Small intestine (tissue), 7 donors: ENCODE data around the gene PHOX2A. TPM values are rescaled to one million over a fixed set of nuclear protein-coding genes. Genes with fewer than 3 reads are reported as not detected.
A peak's percentile ranks its signal among the peaks of the same experiment; 100 is the strongest.

ENCODE experiments used
- DNase-seq, 2 donors: peaks; one replicate each; pipeline versions ENCODE4 v3.0.0 to v3.0.0-alpha.2; 2013
- FAIRE-seq: peaks from 2 replicates; lab custom pipeline; 2012; peaks lifted over from hg19 to GRCh38; lab: Jason Lieb, UNC
- H3K27ac ChIP-seq, 3 donors: one replicate each; pipeline ENCODE4 v1.5.1; 2013; ENCODE audit warnings: low read length in 2 of 3, mild to moderate bottlenecking in 2 of 3, control low read depth in 1 of 3, inconsistent platforms in 1 of 3, low read depth in 1 of 3, moderate library complexity in 1 of 3
- H3K27me3 ChIP-seq, 3 donors: one replicate each; pipeline ENCODE4 v1.6.1; 2013; ENCODE audit warnings: low read length in 3 of 3, inconsistent platforms in 1 of 3; ENCODE audit not compliant: control insufficient read depth in 3 of 3, insufficient read depth in 3 of 3
- H3K36me3 ChIP-seq, 3 donors: one replicate each; pipeline ENCODE4 v1.6.1; 2013; ENCODE audit warnings: low read length in 3 of 3, inconsistent platforms in 1 of 3, low read depth in 1 of 3, mild to moderate bottlenecking in 1 of 3, moderate library complexity in 1 of 3; ENCODE audit not compliant: control insufficient read depth in 3 of 3, insufficient read depth in 2 of 3
- H3K4me1 ChIP-seq, 3 donors: one replicate each; pipeline ENCODE4 v1.6.1; 2013; ENCODE audit warnings: low read length in 2 of 3, inconsistent platforms in 1 of 3, low read depth in 1 of 3, mild to moderate bottlenecking in 1 of 3, moderate library complexity in 1 of 3; ENCODE audit not compliant: control insufficient read depth in 3 of 3, insufficient read depth in 2 of 3
- H3K4me3 ChIP-seq, 3 donors: one replicate each; pipeline ENCODE4 v1.5.1; 2013; ENCODE audit warnings: low read length in 3 of 3, control low read depth in 1 of 3, inconsistent platforms in 1 of 3, low read depth in 1 of 3, mild to moderate bottlenecking in 1 of 3, moderate library complexity in 1 of 3
- H3K9me3 ChIP-seq, 2 donors: one replicate each; pipeline ENCODE4 v1.6.1; 2013; ENCODE audit warnings: low read depth in 1 of 2, low read length in 1 of 2; ENCODE audit not compliant: control insufficient read depth in 2 of 2, insufficient read depth in 1 of 2
- WGBS, 3 donors: extraction: QIAGEN DNeasy Blood & Tissue Kit; methylation state at CpG; one replicate each; pipeline ENCODE4 v1.1.7; 2013; 5-methylcytosine and 5-hydroxymethylcytosine counted together
- polyA plus RNA-seq, 4 donors: library from polyadenylated mRNA; stranded (reverse) in 3 of 4; unstranded in 1 of 4; fragments of 200-250 nt in 3 of 4; fragments of 120-200 nt in 1 of 4; gene quantifications; one replicate each; pipeline versions ENCODE4 v1.2.1 to v1.2.3, GENCODE V29; 2013
- donor health status: healthy with polysubstance abuse.
- donor health status: control.
- donor health status: control.
- donor health status: Bipolar disorder and iron deficiency.
- donor health status: healthy.

Gene PHOX2A
- polyA plus RNA-seq, 4 donors = 0.86 to 3.3 TPM; not detected in 2

- WGBS, 3 donors = 0 to 1% (median 0%) methylated on average over 52 to 84 of the region's 84 CpGs
- DNase-seq = peak; percentile 73 to 87
- FAIRE-seq = no peak
- H3K9me3 ChIP-seq = no peaks in the 10 kb centered on the region
- peak overlapping the region; percentile 95 to 99 (median 97) for H3K27ac ChIP-seq
- peaks cover 2 to 21% (median 8%) of the 10 kb centered on the region in 3 donors for H3K4me1 ChIP-seq
- peaks cover 2 to 25% (median 6%) of the 10 kb centered on the region in 3 donors for H3K36me3 ChIP-seq
- peak overlapping the region; percentile 91 to 94 (median 92) for H3K4me3 ChIP-seq
- H3K27me3 ChIP-seq = no peaks in the 10 kb centered on the region
These were observed 20.1 kb downstream of the PHOX2A start for GRCh38 chr11:72223615-72224563.

- Histone ChIP-seq H3K9me3 (no peaks in the 10 kb centered on the region), H3K4me1 (peaks cover 2 to 21% (median 8%) of the 10 kb centered on the region in 3 donors), H3K27ac (peak overlapping the region; percentile 95 to 99 (median 97)), H3K36me3 (peaks cover 0 to 16% (median 6%) of the 10 kb centered on the region in 3 donors), H3K4me3 (peak overlapping the region; percentile 91 to 94 (median 92)), H3K27me3 (no peaks in the 10 kb centered on the region)
- FAIRE-seq = no peak
- DNase-seq = peak; percentile 95 to 97
- whole genome bisulfite sequencing, 3 donors = 0 to 1% (median 1%) methylated on average over 44 to 47 of the region's 47 CpGs
These were observed 20.9 kb downstream of the PHOX2A start for GRCh38 chr11:72222907-72223614.

- peak overlapping the region; percentile 91 to 94 (median 92) for H3K4me3 ChIP-seq
- H3K27me3 ChIP-seq = no peaks in the 10 kb centered on the region
- H3K9me3 ChIP-seq = no peaks in the 10 kb centered on the region
- no peak for FAIRE-seq
- H3K36me3 ChIP-seq = peaks cover 0 to 9% (median 4%) of the 10 kb centered on the region in 3 donors
- DNase-seq = peak in 1 of 2 donors; percentile 46
- WGBS, 3 donors = 62 to 67% (median 66%) methylated on average over 6 of the region's 6 CpGs
- peaks cover 2 to 21% (median 8%) of the 10 kb centered on the region in 3 donors for H3K4me1 ChIP-seq
- peak overlapping the region; percentile 36 to 99 (median 95) for H3K27ac ChIP-seq
These were observed 21.7 kb downstream of the PHOX2A start for GRCh38 chr11:72222106-72222891.

- FAIRE-seq (no peak), DNase-seq (no peak)
- Histone ChIP-seq H3K27ac (no peak overlapping the region), H3K9me3 (no peaks in the 10 kb centered on the region), H3K36me3 (peaks cover 0 to 3% (median 0%) of the 10 kb centered on the region in 3 donors), H3K27me3 (no peaks in the 10 kb centered on the region), H3K4me1 (peaks cover 2 to 20% (median 8%) of the 10 kb centered on the region in 3 donors), H3K4me3 (no peak overlapping the region)
- 75 to 85% (median 77%) methylated on average over 7 of the region's 7 CpGs for WGBS, 3 donors
These were observed 22.4 kb downstream of the PHOX2A start for GRCh38 chr11:72221386-72222075.

GRCh38 chr11:72220696-72221363, 23.1 kb downstream of the PHOX2A start:
- H3K4me1 ChIP-seq = peaks cover 2 to 16% (median 7%) of the 10 kb centered on the region in 3 donors
- H3K27ac ChIP-seq = no peak overlapping the region
- FAIRE-seq = no peak
- WGBS, 3 donors = 85 to 92% (median 88%) methylated on average over 9 to 10 of the region's 10 CpGs
- no peaks in the 10 kb centered on the region for H3K27me3 ChIP-seq
- no peaks in the 10 kb centered on the region for H3K36me3 ChIP-seq
- no peak for DNase-seq
- no peak overlapping the region for H3K4me3 ChIP-seq
- H3K9me3 ChIP-seq = no peaks in the 10 kb centered on the region

GRCh38 chr11:72218251-72218745, 25.7 kb downstream of the PHOX2A start:
- 83 to 89% (median 85%) methylated on average over 5 of the region's 5 CpGs for WGBS, 3 donors
- Histone ChIP-seq H3K27me3 (no peaks in the 10 kb centered on the region), H3K4me3 (no peak overlapping the region), H3K27ac (peak overlapping the region in 1 of 3 donors; percentile 65), H3K36me3 (no peaks in the 10 kb centered on the region), H3K9me3 (no peaks in the 10 kb centered on the region), H3K4me1 (peaks cover 0 to 8% (median 0%) of the 10 kb centered on the region in 3 donors)
- FAIRE-seq = no peak
- DNase-seq = no peak

GRCh38 chr11:72217841-72218240, 26.1 kb downstream of the PHOX2A start:
- FAIRE-seq = no peak
- H3K36me3 ChIP-seq = no peaks in the 10 kb centered on the region
- no peaks in the 10 kb centered on the region for H3K27me3 ChIP-seq
- no peaks in the 10 kb centered on the region for H3K9me3 ChIP-seq
- H3K4me3 ChIP-seq = no peak overlapping the region
- no peak for DNase-seq
- H3K4me1 ChIP-seq = peaks cover 0 to 8% (median 0%) of the 10 kb centered on the region in 3 donors
- H3K27ac ChIP-seq = peak overlapping the region in 1 of 3 donors; percentile 65
- WGBS, 3 donors = 25 to 47% (median 33%) methylated on average over 2 of the region's 2 CpGs
